HCT116 (cell line): ENCODE measurements around the gene OR6B1. TPM values are rescaled to one million over a fixed set of nuclear protein-coding genes. Genes with fewer than 3 reads are reported as not detected.

Experiments
- ATAC-seq: fragments of 200-7000 bp; cut with Tn5 transposase; 2 replicates; pipeline ENCODE4 v1.9.1; 2020; ENCODE audit warnings: mild to moderate bottlenecking, moderate library complexity
- BruUV-seq: library from RNA; stranded (reverse); fragments of 400-500 nt; replicated peaks from 2 replicates; lab custom pipeline; 2021; lab: Mats Ljungman, UMichigan
- CTCF ChIA-PET: fragments of 300-600 bp; sonication (Branson Sonifier 250); formaldehyde crosslinking; loops from one replicate; lab custom pipeline; 2021; ENCODE audit warnings: antibody characterized with exemption; lab: Charles Lee
- POLR2A ChIA-PET: fragments of 300-600, 350-600 bp; sonication (Branson Sonifier 250); formaldehyde crosslinking; loops from one replicate; lab custom pipeline; 2021; ENCODE audit warnings: antibody characterized with exemption; lab: Charles Lee
- RAD21 ChIA-PET, 2 experiments: fragments of 300-600 bp; sonication (Branson Sonifier 250); formaldehyde crosslinking; loops; one replicate each; lab custom pipeline; 2023; ENCODE audit warnings: low total read pairs in 2 of 2; ENCODE audit not compliant: uncharacterized antibody in 2 of 2, unreplicated experiment in 2 of 2, low non-redundant PET in 1 of 2; lab: Charles Lee
- DNase-seq: peaks from one replicate; pipeline ENCODE4 v3.0.0-alpha.2; 2010; ENCODE audit warnings: low read depth, low spot score
- H2AFZ ChIP-seq: fragments of 200-600 bp; shearing (Covaris generic), sonication (generic); 2 replicates; pipeline ENCODE4 v1.6.1; 2017; ENCODE audit warnings: low read depth, mixed run types, mixed read lengths, antibody characterized with exemption, low read length; ENCODE audit not compliant: poor library complexity, severe bottlenecking
- H3K27ac ChIP-seq: 2 replicates; pipeline ENCODE4 v1.5.1; 2012; ENCODE audit warnings: low read depth, low read length
- H3K27me3 ChIP-seq: fragments of 200-600 bp; sonication (generic); 2 replicates; pipeline ENCODE4 v1.6.1; 2016; ENCODE audit warnings: mixed run types, low read length, mixed read lengths; ENCODE audit not compliant: insufficient read depth
- H3K36me3 ChIP-seq, 2 experiments: fragments of 200-500 bp in 1 of 2; fragments of 200-600 bp in 1 of 2; sonication (Bioruptor generic) in 1 of 2; sonication (generic) in 1 of 2; 2 replicates each; pipeline versions ENCODE4 v1.5.1 to v1.6.1; 2014 to 2016; ENCODE audit warnings: low read length in 2 of 2, inconsistent platforms in 1 of 2, mixed read lengths in 1 of 2, mixed run types in 1 of 2; ENCODE audit not compliant: insufficient read depth in 2 of 2, control insufficient read depth in 1 of 2
- H3K4me1 ChIP-seq, 2 experiments: fragments of 200-600 bp in 1 of 2; sonication (generic) in 1 of 2; 2 replicates each; pipeline versions ENCODE4 v1.5.1 to v1.6.1; 2012 to 2017; ENCODE audit warnings: low read length in 2 of 2, inconsistent platforms in 1 of 2, mild to moderate bottlenecking in 1 of 2, mixed read lengths in 1 of 2, mixed run types in 1 of 2, moderate library complexity in 1 of 2; ENCODE audit not compliant: insufficient read depth in 2 of 2, control insufficient read depth in 1 of 2
- H3K4me2 ChIP-seq: fragments of 200-600 bp; sonication (generic); 2 replicates; pipeline ENCODE4 v1.6.1; 2017; ENCODE audit warnings: mixed run types, low read length, mixed read lengths
- H3K4me3 ChIP-seq, 2 experiments: fragments of 200-600 bp in 1 of 2; sonication (generic) in 1 of 2; replicated peaks in 1 of 2; 2 replicates each; pipeline ENCODE4 v1.5.1; 2011 to 2016; ENCODE audit warnings: low read length in 2 of 2, control low read depth in 1 of 2, low read depth in 1 of 2, mild to moderate bottlenecking in 1 of 2, mixed read lengths in 1 of 2, mixed run types in 1 of 2
- H3K79me2 ChIP-seq: fragments of 200-600 bp; sonication (generic); 2 replicates; pipeline ENCODE4 v1.6.1; 2017; ENCODE audit warnings: mild to moderate bottlenecking, mixed run types, low read length, moderate library complexity, mixed read lengths; ENCODE audit not compliant: insufficient read depth
- H3K9ac ChIP-seq: fragments of 200-600 bp; sonication (generic); 2 replicates; pipeline ENCODE4 v1.6.1; 2016; ENCODE audit warnings: low read length, mixed read lengths
- H3K9me2 ChIP-seq: fragments of 200-600 bp; sonication (generic), shearing (Covaris generic); 2 replicates; pipeline ENCODE4 v1.6.1; 2017; ENCODE audit warnings: mixed run types, mild to moderate bottlenecking, moderate library complexity; ENCODE audit not compliant: insufficient read depth
- H3K9me3 ChIP-seq, 2 experiments: fragments of 200-500 bp in 1 of 2; fragments of 200-600 bp in 1 of 2; sonication (Bioruptor generic) in 1 of 2; sonication (generic) in 1 of 2; 2 replicates each; pipeline ENCODE4 v1.6.1; 2014 to 2017; ENCODE audit warnings: low read length in 2 of 2, mixed read lengths in 2 of 2, inconsistent platforms in 1 of 2, low read depth in 1 of 2, mild to moderate bottlenecking in 1 of 2, mixed run types in 1 of 2, moderate library complexity in 1 of 2; ENCODE audit not compliant: control insufficient read depth in 1 of 2, insufficient read depth in 1 of 2
- H4K20me1 ChIP-seq: fragments of 200-600 bp; sonication (generic), shearing (Covaris generic); 2 replicates; pipeline ENCODE4 v1.6.1; 2017; ENCODE audit warnings: mixed run types, mild to moderate bottlenecking, moderate library complexity; ENCODE audit not compliant: insufficient read depth
- CEBPB ChIP-seq: IDR thresholded peaks from 2 replicates; pipeline ENCODE4 v1.6.1; 2012; ENCODE audit warnings: low read depth
- ELF1 ChIP-seq: IDR thresholded peaks from 2 replicates; pipeline ENCODE4 v1.6.1; 2012; ENCODE audit warnings: low read depth, borderline replicate concordance
- EZH2phosphoT487 ChIP-seq: fragments of 200-600 bp; IDR thresholded peaks from 2 replicates; pipeline ENCODE4 v1.6.1; 2018; ENCODE audit warnings: antibody characterized with exemption, borderline replicate concordance
- FOSL1 ChIP-seq: IDR thresholded peaks from 2 replicates; pipeline ENCODE4 v1.6.1; 2012; ENCODE audit warnings: low read depth
- JUND ChIP-seq: IDR thresholded peaks from 2 replicates; pipeline ENCODE4 v1.6.1; 2012
- RAD21 ChIP-seq: IDR thresholded peaks from 2 replicates; pipeline ENCODE4 v1.6.1; 2012; ENCODE audit warnings: low read depth, mild to moderate bottlenecking
- SP1 ChIP-seq: IDR thresholded peaks from 2 replicates; pipeline ENCODE4 v1.6.1; 2012; ENCODE audit warnings: low read depth
- TCF7L2 ChIP-seq: IDR thresholded peaks from 2 replicates; pipeline ENCODE4 v1.7.0; 2011; ENCODE audit warnings: borderline replicate concordance, inconsistent platforms; ENCODE audit not compliant: insufficient read depth, insufficient read length; ENCODE audit errors: extremely low read depth
- YY1 ChIP-seq: IDR thresholded peaks from 2 replicates; pipeline ENCODE4 v1.6.1; 2011; ENCODE audit warnings: low read length, low read depth, moderate library complexity, mild to moderate bottlenecking; ENCODE audit not compliant: insufficient replicate concordance; ENCODE audit errors: extremely low read depth
- ZFX ChIP-seq: fragments of 450-650 bp; IDR thresholded peaks from 2 replicates; pipeline ENCODE4 v1.6.1; 2017
- intact Hi-C: fragments of 100-400 bp; cut with micrococcal nuclease; formaldehyde crosslinking; loops from 2 replicates; pipeline ENCODE4 v1.10.0; 2022
- total RNA-seq: library from RNA; stranded (reverse); gene quantifications from one replicate; pipeline ENCODE4 v1.2.1, GENCODE V29; 2021; ENCODE audit not compliant: unreplicated experiment
- TF ChIP-seq, protein P1 (sequence below): IDR thresholded peaks from 2 replicates; pipeline ENCODE4 v1.6.1; 2012
- TF ChIP-seq, protein P2 (sequence below): IDR thresholded peaks from 2 replicates; pipeline ENCODE4 v1.6.1; 2012
- TF ChIP-seq, protein P3 (sequence below): IDR thresholded peaks from 2 replicates; pipeline ENCODE4 v1.6.1; 2012; ENCODE audit warnings: low read depth
- TF ChIP-seq, protein P4 (sequence below), 3 experiments: fragments of 200-600 bp in 1 of 3; sonication (generic) in 1 of 3; IDR thresholded peaks in 2 of 3; conservative IDR thresholded peaks in 1 of 3; 2 replicates each; pipeline ENCODE4 v1.5.1; 2012 to 2017; ENCODE audit warnings: low read depth in 2 of 3, low read length in 2 of 3, antibody characterized with exemption in 1 of 3, borderline replicate concordance in 1 of 3, control low read depth in 1 of 3, mild to moderate bottlenecking in 1 of 3, mixed read lengths in 1 of 3, mixed run types in 1 of 3, moderate library complexity in 1 of 3; ENCODE audit not compliant: insufficient read depth in 1 of 3
- TF ChIP-seq, protein P5 (sequence below): IDR thresholded peaks from 2 replicates; pipeline ENCODE4 v1.6.1; 2011; ENCODE audit warnings: mild to moderate bottlenecking, low read length, moderate library complexity; ENCODE audit not compliant: insufficient replicate concordance; ENCODE audit errors: extremely low read depth

Gene OR6B1
- total RNA-seq, 1 experiment from 2014 or later = not detected

DNA sequence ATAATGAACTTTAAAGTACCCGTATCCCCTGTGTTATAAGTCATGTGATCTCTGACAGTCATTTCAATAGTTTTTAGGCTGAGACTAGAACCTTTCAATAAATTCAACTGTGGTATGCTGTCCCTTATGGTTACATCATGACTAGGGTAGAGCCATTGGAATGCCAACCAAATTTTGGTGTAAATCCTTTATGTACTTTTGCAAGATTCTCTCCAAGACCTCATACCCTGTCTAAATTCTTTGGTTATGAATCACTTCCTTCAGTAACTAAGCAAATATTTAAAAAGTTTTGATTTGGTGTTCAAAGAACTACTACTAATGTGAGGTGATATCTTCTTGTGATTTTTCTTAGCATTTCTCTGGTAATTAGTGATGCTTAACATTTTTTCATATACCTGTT lies 20.8 kb upstream of the OR6B1 start:
- H3K4me3 ChIP-seq = no peak overlapping the region
- ChIA-PET CTCF (no interaction called here), RAD21 (no interaction called here), POLR2A (no interaction called here)
- no peaks in the 10 kb centered on the region for H3K79me2 ChIP-seq
- TF ChIP-seq YY1 (no peak), EZH2phosphoT487 (no peak), SP1 (no peak), FOSL1 (no peak), ZFX (no peak), JUND (no peak), TCF7L2 (no peak), RAD21 (no peak), ELF1 (no peak), CEBPB (no peak)
- TF ChIP-seq, protein P1, sequence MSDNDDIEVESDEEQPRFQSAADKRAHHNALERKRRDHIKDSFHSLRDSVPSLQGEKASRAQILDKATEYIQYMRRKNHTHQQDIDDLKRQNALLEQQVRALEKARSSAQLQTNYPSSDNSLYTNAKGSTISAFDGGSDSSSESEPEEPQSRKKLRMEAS = no peak
- TF ChIP-seq, protein P2, sequence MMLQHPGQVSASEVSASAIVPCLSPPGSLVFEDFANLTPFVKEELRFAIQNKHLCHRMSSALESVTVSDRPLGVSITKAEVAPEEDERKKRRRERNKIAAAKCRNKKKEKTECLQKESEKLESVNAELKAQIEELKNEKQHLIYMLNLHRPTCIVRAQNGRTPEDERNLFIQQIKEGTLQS = no peak
- TF ChIP-seq, protein P3, sequence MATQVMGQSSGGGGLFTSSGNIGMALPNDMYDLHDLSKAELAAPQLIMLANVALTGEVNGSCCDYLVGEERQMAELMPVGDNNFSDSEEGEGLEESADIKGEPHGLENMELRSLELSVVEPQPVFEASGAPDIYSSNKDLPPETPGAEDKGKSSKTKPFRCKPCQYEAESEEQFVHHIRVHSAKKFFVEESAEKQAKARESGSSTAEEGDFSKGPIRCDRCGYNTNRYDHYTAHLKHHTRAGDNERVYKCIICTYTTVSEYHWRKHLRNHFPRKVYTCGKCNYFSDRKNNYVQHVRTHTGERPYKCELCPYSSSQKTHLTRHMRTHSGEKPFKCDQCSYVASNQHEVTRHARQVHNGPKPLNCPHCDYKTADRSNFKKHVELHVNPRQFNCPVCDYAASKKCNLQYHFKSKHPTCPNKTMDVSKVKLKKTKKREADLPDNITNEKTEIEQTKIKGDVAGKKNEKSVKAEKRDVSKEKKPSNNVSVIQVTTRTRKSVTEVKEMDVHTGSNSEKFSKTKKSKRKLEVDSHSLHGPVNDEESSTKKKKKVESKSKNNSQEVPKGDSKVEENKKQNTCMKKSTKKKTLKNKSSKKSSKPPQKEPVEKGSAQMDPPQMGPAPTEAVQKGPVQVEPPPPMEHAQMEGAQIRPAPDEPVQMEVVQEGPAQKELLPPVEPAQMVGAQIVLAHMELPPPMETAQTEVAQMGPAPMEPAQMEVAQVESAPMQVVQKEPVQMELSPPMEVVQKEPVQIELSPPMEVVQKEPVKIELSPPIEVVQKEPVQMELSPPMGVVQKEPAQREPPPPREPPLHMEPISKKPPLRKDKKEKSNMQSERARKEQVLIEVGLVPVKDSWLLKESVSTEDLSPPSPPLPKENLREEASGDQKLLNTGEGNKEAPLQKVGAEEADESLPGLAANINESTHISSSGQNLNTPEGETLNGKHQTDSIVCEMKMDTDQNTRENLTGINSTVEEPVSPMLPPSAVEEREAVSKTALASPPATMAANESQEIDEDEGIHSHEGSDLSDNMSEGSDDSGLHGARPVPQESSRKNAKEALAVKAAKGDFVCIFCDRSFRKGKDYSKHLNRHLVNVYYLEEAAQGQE = no peak
- TF ChIP-seq, protein P4, sequence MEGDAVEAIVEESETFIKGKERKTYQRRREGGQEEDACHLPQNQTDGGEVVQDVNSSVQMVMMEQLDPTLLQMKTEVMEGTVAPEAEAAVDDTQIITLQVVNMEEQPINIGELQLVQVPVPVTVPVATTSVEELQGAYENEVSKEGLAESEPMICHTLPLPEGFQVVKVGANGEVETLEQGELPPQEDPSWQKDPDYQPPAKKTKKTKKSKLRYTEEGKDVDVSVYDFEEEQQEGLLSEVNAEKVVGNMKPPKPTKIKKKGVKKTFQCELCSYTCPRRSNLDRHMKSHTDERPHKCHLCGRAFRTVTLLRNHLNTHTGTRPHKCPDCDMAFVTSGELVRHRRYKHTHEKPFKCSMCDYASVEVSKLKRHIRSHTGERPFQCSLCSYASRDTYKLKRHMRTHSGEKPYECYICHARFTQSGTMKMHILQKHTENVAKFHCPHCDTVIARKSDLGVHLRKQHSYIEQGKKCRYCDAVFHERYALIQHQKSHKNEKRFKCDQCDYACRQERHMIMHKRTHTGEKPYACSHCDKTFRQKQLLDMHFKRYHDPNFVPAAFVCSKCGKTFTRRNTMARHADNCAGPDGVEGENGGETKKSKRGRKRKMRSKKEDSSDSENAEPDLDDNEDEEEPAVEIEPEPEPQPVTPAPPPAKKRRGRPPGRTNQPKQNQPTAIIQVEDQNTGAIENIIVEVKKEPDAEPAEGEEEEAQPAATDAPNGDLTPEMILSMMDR (IDR thresholded peaks at IDR 0.05 in 2 of 3, conservative IDR thresholded peaks at IDR 0.05 in 1 of 3; ENCODE audit: borderline replicate concordance in 1 of 3, insufficient read depth in 1 of 3, low read depth in 2 of 3, low read length in 2 of 3) = no peak
- TF ChIP-seq, protein P5, sequence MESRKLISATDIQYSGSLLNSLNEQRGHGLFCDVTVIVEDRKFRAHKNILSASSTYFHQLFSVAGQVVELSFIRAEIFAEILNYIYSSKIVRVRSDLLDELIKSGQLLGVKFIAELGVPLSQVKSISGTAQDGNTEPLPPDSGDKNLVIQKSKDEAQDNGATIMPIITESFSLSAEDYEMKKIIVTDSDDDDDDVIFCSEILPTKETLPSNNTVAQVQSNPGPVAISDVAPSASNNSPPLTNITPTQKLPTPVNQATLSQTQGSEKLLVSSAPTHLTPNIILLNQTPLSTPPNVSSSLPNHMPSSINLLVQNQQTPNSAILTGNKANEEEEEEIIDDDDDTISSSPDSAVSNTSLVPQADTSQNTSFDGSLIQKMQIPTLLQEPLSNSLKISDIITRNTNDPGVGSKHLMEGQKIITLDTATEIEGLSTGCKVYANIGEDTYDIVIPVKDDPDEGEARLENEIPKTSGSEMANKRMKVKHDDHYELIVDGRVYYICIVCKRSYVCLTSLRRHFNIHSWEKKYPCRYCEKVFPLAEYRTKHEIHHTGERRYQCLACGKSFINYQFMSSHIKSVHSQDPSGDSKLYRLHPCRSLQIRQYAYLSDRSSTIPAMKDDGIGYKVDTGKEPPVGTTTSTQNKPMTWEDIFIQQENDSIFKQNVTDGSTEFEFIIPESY = no peak
- H3K4me1 ChIP-seq = no peaks in the 10 kb centered on the region
- no peaks in the 10 kb centered on the region for H3K9me2 ChIP-seq
- no peak overlapping the region for H3K4me2 ChIP-seq
- no peaks in the 10 kb centered on the region for H3K27me3 ChIP-seq
- no TSS peak for BruUV-seq
- H3K27ac ChIP-seq = no peak overlapping the region
- intact Hi-C loops = loop anchor here (5.0 kb wide), 1 partner anchor 33 kb away; no protein-coding TSS in a partner anchor
- no peak overlapping the region for H2AFZ ChIP-seq
- H3K36me3 ChIP-seq = no peaks in the 10 kb centered on the region
- H3K9me3 ChIP-seq = no peaks in the 10 kb centered on the region
- H4K20me1 ChIP-seq = no peaks in the 10 kb centered on the region
- DNase-seq (no peak), ATAC-seq (no peak)
- H3K9ac ChIP-seq = no peak overlapping the region
